Mucosa of stomach (tissue), 1 donor: Measurements from ENCODE around the gene SLC6A18.
"Not testable (repeated sequence)": the region's sequence is repeated elsewhere in the genome, so short reads cannot be mapped to it uniquely, and the experiment has no call there.

Experiments
- H3K27me3 ChIP-seq: one replicate; pipeline ENCODE4 v1.7.0; 2013; ENCODE audit warnings: mild to moderate bottlenecking, low read length; ENCODE audit not compliant: control insufficient read depth, insufficient read depth
- H3K36me3 ChIP-seq: one replicate; pipeline ENCODE4 v1.7.0; 2013; ENCODE audit warnings: low read length; ENCODE audit not compliant: control insufficient read depth, insufficient read depth
- H3K4me1 ChIP-seq: one replicate; pipeline ENCODE4 v1.7.0; 2013; ENCODE audit warnings: mild to moderate bottlenecking, low read length; ENCODE audit not compliant: control insufficient read depth, insufficient read depth
- H3K4me3 ChIP-seq: one replicate; pipeline ENCODE4 v1.7.0; 2013; ENCODE audit warnings: low read length
- H3K9ac ChIP-seq: one replicate; pipeline ENCODE4 v1.7.0; 2013; ENCODE audit warnings: mild to moderate bottlenecking, low read length, moderate library complexity
- H3K9me3 ChIP-seq: one replicate; pipeline ENCODE4 v1.7.0; 2013; ENCODE audit warnings: mild to moderate bottlenecking, low read length, moderate library complexity; ENCODE audit not compliant: control insufficient read depth
- donor health status: Pancreatic carcinoma.

Gene SLC6A18

DNA sequence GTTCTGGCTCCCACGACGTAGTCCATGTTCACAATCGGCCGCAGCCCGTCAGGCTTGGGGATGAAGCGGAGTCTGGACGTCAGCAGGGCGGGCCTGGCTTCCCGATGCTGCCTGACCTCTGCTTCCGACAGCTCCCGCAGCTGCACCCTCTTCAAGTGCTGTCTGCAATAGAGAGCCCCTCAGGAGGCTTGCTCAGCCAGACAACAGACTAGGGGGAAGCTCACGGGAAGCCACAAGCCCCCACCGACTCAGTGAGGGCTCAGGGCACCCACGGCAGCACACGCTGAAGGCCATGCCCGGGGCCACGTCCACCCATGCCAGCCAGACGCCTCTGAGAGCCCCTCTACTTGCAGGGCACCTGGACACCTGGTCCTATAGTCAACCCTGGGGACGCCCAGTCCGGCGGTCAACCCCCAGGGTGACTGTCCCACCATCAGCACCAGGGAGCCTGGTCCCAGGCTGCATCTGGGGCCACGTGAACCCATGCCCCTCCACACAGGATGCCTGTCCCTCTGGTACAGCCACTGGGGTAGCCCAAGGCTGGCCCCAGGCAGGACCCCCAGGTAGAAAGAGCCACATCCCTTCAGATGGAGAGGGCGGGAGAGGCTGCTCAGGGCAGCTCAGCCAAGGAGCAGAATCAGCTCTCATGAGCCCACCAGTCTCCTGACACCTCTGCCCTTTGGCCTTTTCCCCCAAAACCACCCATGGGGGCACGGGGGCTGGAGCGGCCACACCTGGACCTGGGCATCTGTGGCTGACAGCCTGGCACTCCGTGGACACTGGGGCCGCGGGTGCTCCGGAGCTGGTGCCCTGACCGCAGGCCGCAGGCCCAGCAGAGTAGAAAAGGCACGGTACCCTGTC, 55.2 kb downstream of the SLC6A18 start:
- no peaks in the 10 kb centered on the region for H3K9me3 ChIP-seq
- H3K9ac ChIP-seq: no peak overlapping the region
- no peaks in the 10 kb centered on the region for H3K27me3 ChIP-seq
- H3K36me3 ChIP-seq: no peaks in the 10 kb centered on the region
- H3K4me1 ChIP-seq: no peaks in the 10 kb centered on the region
- no peak overlapping the region for H3K4me3 ChIP-seq

- Histone ChIP-seq H3K27me3 (no peaks in the 10 kb centered on the region), H3K4me3 (no peak overlapping the region), H3K36me3 (no peaks in the 10 kb centered on the region), H3K9ac (no peak overlapping the region), H3K9me3 (no peaks in the 10 kb centered on the region), H3K4me1 (no peaks in the 10 kb centered on the region)
Observed at GRCh38 chr5:1281038-1281882, 56.1 kb downstream of the SLC6A18 start.

- H3K9me3 ChIP-seq: no peaks in the 10 kb centered on the region
- no peaks in the 10 kb centered on the region for H3K27me3 ChIP-seq
- H3K9ac ChIP-seq: no peak overlapping the region
Observed at GRCh38 chr5:1282131-1282992, 57.2 kb downstream of the SLC6A18 start.

GRCh38 chr5:1282993-1283728, 58.0 kb downstream of the SLC6A18 start:
- H3K9me3 ChIP-seq, H3K27me3 ChIP-seq, H3K36me3 ChIP-seq, H3K4me1 ChIP-seq, H3K9ac ChIP-seq, H3K4me3 ChIP-seq: not testable (repeated sequence)

More at GRCh38 chr5:1282131-1282992, 57.2 kb downstream of the SLC6A18 start:
- H3K36me3 ChIP-seq: no peaks in the 10 kb centered on the region
- H3K4me3 ChIP-seq: no peak overlapping the region
- H3K4me1 ChIP-seq: no peaks in the 10 kb centered on the region

GRCh38 chr5:1283729-1284041, 58.5 kb downstream of the SLC6A18 start:
- not testable (repeated sequence) for H3K36me3 ChIP-seq, H3K4me1 ChIP-seq, H3K27me3 ChIP-seq, H3K9ac ChIP-seq, H3K4me3 ChIP-seq, H3K9me3 ChIP-seq

DNA sequence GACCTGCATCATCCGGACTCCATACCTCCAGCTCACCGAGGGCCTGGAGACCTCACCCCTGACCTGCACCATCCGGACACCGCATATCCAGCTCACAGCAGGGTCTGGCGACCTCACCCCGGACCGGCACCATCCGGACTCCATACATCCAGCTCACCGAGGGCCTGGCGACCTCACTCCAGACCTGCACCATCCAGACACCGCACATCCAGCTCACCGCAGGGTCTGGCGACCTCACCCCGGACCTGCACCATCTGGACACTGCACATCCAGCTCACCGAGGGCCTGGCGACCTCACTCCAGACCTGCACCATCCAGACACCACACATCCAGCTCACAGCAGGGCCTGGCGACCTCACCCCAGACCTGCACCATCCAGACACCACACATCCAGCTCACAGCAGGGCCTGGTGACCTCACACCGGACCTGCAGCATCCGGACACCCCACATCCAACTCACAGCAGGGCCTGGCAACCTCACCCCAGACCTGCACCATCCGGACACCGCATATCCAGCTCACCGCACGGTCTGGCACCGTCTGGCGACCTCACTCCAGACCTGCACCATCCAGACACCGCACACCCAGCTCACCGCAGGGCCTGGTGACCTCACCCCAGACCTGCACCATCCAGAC, 59.3 kb downstream of the SLC6A18 start:
- H3K4me3 ChIP-seq, H3K4me1 ChIP-seq, H3K9ac ChIP-seq, H3K9me3 ChIP-seq, H3K36me3 ChIP-seq, H3K27me3 ChIP-seq: not testable (repeated sequence)

DNA sequence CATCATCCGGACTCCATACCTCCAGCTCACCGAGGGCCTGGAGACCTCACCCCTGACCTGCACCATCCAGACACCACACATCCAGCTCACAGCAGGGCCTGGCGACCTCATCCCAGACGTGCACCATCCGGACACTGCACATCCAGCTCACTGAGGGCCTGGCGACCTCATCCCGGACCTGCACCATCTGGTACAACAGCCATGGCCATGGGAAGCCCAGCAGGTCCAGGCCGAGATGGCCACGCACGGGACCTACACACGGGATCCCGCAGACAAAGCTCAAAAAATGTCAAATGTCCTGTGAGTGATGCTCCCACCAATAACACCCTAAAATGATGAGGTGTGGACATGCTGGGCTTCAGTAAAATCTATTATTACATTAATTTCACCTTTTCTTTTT, 60.0 kb downstream of the SLC6A18 start:
- no peak overlapping the region for H3K4me3 ChIP-seq
- no peaks in the 10 kb centered on the region for H3K27me3 ChIP-seq
- no peaks in the 10 kb centered on the region for H3K9me3 ChIP-seq
- no peaks in the 10 kb centered on the region for H3K4me1 ChIP-seq
- no peaks in the 10 kb centered on the region for H3K36me3 ChIP-seq
- H3K9ac ChIP-seq: no peak overlapping the region

GRCh38 chr5:1285883-1286291, 60.7 kb downstream of the SLC6A18 start:
- no peaks in the 10 kb centered on the region for H3K9me3 ChIP-seq
- H3K4me3 ChIP-seq: no peak overlapping the region
- no peak overlapping the region for H3K9ac ChIP-seq
- H3K36me3 ChIP-seq: no peaks in the 10 kb centered on the region
- no peaks in the 10 kb centered on the region for H3K4me1 ChIP-seq
- H3K27me3 ChIP-seq: no peaks in the 10 kb centered on the region

DNA sequence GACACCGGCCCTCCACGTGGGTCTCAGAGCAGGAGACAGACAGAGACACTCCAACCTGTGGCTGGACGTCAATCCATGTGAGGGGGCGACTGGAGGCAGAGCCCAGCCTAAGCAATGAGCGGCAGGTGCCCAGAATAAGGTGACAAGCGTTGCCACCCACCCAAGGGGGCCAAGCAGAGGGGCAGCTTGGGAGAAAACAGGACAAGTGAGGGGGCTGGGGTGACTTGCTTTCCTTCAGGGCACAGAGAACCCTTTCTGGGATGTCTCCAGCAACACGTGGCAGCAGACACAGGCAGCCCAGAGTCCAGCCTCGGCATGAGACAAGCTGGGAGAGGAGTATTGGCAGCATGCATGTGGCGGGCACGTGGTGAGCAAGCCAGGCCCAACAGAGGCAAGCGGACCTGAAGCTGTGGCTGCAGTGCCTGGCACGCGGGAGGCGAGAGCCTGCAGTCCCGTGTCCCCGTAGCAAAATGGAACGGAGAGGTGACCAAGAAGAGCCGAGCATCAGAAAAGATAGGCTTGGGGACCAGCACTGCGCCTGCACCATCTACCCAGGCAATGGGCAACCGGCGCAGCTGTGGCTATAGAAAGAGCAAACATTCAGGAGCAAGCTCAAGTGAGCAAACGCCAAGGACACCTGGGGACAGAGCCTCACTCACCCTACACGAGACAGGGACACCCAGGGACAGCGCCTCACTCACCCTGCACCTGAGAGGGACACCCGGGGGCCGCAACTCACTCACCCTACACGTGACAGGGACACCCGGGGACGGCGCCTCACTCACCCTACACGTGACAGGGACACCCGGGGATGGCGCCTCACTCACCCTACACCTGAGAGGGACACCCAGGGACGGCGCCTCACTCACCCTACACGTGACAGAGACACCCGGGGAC, 63.5 kb downstream of the SLC6A18 start:
- H3K27me3 ChIP-seq: no peaks in the 10 kb centered on the region
- no peaks in the 10 kb centered on the region for H3K36me3 ChIP-seq

DNA sequence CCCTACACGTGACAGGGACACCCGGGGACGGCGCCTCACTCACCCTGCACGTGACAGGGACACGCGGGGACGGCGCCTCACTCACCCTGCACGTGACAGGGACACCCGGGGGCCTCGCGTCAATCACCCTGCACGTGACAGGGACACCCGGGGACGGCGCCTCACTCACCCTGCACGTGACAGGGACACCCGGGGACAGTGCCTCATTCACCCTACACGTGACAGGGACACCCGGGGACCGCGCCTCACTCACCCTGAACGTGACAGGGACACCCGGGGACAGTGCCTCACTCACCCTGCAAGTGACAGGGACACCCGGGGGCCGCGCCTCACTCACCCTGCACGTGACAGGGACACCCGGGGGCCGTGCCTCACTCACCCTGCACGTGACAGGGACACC, 64.4 kb downstream of the SLC6A18 start:
- H3K36me3 ChIP-seq: not testable (repeated sequence)

More for the DNA sequence above, 63.5 kb downstream of the SLC6A18 start:
- H3K9ac ChIP-seq: no peak overlapping the region
- peaks cover under 1% of the 10 kb centered on the region for H3K4me1 ChIP-seq
- no peaks in the 10 kb centered on the region for H3K9me3 ChIP-seq
- H3K4me3 ChIP-seq: no peak overlapping the region

More for the DNA sequence above, 64.4 kb downstream of the SLC6A18 start:
- not testable (repeated sequence) for H3K9me3 ChIP-seq, H3K9ac ChIP-seq, H3K4me1 ChIP-seq, H3K27me3 ChIP-seq, H3K4me3 ChIP-seq
